ENCODE measurements around the gene MUC5B. TPM values are rescaled to one million over a fixed set of nuclear protein-coding genes. Genes with fewer than 3 reads are reported as not detected.

The MUC5B gene
- total and polyA plus RNA-seq, 2 experiments from 2014 or later, result not detected

GRCh38 chr11:1221848-1222311 is 986 bp upstream of the MUC5B start:
- no peaks in the 10 kb centered on the region for H3K9me3 ChIP-seq (ENCODE audit: low read depth)
- H4K20me1 ChIP-seq (ENCODE audit: insufficient read depth), result no peaks in the 10 kb centered on the region
- peaks cover 11% of the 10 kb centered on the region; the same call in 1 of the 2 replicates for H3K27me3 ChIP-seq (replicated peaks; ENCODE audit: insufficient read depth)
- no peak overlapping the region for H3K27ac ChIP-seq
- H3F3A ChIP-seq (ENCODE audit: insufficient read depth), result no peaks in the 10 kb centered on the region
- H3K4me3 ChIP-seq, result no peak overlapping the region
- in situ Hi-C loops (cut with MboI), result no loop called here
- no peak overlapping the region for H3K9ac ChIP-seq
- H3K79me2 ChIP-seq (ENCODE audit: insufficient read depth), result no peaks in the 10 kb centered on the region
- TF ChIP-seq EZH2 (IDR thresholded peaks at IDR 0.05; ENCODE audit: insufficient read depth, poor library complexity, severe bottlenecking) (no peak), EZH2phosphoT487 (IDR thresholded peaks at IDR 0.05; ENCODE audit: insufficient read depth, low read depth) (no peak)
- 52 to 54% methylated on average over 23 of the region's 23 CpGs for WGBS, 2 experiments (ENCODE audit: low coverage in 1 of 2, low lambda C conversion rate in 2 of 2, missing lambda C conversion rate in 2 of 2)
- no peaks in the 10 kb centered on the region for H3K9me2 ChIP-seq (ENCODE audit: insufficient read depth)
- no peaks in the 10 kb centered on the region for H3K36me3 ChIP-seq (ENCODE audit: low read depth)
- no peak overlapping the region for H3K4me2 ChIP-seq (ENCODE audit: unreplicated experiment)
- no peaks in the 10 kb centered on the region for H3K4me1 ChIP-seq (ENCODE audit: insufficient read depth)
- H2AFZ ChIP-seq, result no peak overlapping the region
- no peak for DNase-seq

DNA sequence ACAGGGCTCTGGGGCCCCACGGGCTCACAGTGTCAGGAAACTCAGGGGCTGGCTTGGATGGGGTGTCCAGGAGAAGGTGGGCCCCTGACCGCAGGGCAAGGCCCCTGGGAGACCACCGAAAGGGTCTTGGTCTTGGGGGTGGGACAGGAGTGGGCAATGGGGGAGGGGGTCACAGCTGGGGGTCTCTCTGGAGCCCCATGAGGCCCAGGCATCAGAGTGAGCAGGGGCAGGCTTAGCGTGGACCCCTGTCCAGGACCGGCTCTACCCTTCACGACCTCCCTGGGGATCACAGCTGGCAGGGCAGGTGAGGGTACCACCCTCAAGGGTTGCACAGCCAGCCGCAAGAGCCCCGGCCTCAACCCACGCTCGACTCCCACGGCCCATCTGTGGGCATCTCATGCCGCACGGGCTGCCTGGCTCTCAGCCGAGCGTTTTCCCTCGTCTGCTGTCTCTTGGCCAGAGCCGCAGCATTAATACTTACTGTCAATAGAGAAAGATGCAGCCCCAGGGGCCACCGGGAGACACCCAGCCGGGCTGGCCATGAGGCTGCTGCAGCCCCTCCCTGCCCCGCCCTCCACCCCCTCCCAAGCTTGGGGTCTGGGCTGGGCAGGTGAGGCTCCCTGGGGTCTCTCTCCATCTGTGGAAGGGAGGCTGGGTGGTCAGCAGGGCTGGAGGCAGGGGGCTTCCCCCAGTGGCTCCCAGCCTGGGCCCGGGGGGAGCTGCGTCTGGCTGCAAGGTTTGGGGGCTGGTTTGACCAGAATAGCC is 662 bp downstream of the MUC5B start:
- no peak for DNase-seq
- in situ Hi-C loops (cut with MboI), result no loop called here
- Histone ChIP-seq H3K79me2 (ENCODE audit: insufficient read depth) (no peaks in the 10 kb centered on the region), H3K9ac (no peak overlapping the region), H2AFZ (no peak overlapping the region), H3K27ac (no peak overlapping the region), H3K4me1 (ENCODE audit: insufficient read depth) (no peaks in the 10 kb centered on the region), H3K36me3 (ENCODE audit: low read depth) (no peaks in the 10 kb centered on the region), H4K20me1 (ENCODE audit: insufficient read depth) (no peaks in the 10 kb centered on the region), H3K9me2 (ENCODE audit: insufficient read depth) (no peaks in the 10 kb centered on the region), H3F3A (ENCODE audit: insufficient read depth) (no peaks in the 10 kb centered on the region), H3K4me2 (ENCODE audit: unreplicated experiment) (no peak overlapping the region), H3K4me3 (no peak overlapping the region), H3K9me3 (ENCODE audit: low read depth) (no peaks in the 10 kb centered on the region), H3K27me3 (replicated peaks; ENCODE audit: insufficient read depth) (peaks cover 11% of the 10 kb centered on the region; the same call in 1 of the 2 replicates)
- 27% methylated on average over 18 to 19 of the region's 22 CpGs for WGBS, 2 experiments (ENCODE audit: low coverage in 1 of 2, low lambda C conversion rate in 2 of 2, missing lambda C conversion rate in 2 of 2)
- no peak for TF ChIP-seq EZH2phosphoT487 (IDR thresholded peaks at IDR 0.05; ENCODE audit: insufficient read depth, low read depth)
- TF ChIP-seq EZH2 (IDR thresholded peaks at IDR 0.05; ENCODE audit: insufficient read depth, poor library complexity, severe bottlenecking), result no peak

DNA sequence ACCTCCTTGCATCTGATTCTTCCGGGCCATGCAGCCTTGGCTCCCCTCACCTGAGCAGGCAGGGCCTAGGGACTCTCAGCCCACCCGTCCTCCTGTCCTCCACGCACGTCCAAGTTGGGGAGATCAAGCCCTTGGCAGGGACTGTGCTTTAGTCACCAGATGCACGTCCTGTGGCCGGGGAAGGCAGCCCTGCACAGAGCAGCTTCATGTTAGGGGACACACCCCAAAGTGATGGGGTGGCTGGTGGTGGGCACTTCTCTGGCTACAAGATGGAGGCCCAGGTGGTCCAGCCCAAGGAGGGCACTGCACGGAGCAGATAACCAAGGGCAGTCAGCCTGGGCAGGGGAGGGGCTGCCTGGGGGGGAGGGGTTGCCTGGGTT is 1.2 kb downstream of the MUC5B start:
- no peak overlapping the region for H2AFZ ChIP-seq
- H3F3A ChIP-seq (ENCODE audit: insufficient read depth), result no peaks in the 10 kb centered on the region
- no peak overlapping the region for H3K27ac ChIP-seq
- in situ Hi-C loops (cut with MboI), result no loop called here
- 27 to 33% methylated on average over 6 to 7 of the region's 7 CpGs for WGBS, 2 experiments (ENCODE audit: low coverage in 1 of 2, low lambda C conversion rate in 2 of 2, missing lambda C conversion rate in 2 of 2)
- no peaks in the 10 kb centered on the region for H3K79me2 ChIP-seq (ENCODE audit: insufficient read depth)
- H3K4me1 ChIP-seq (ENCODE audit: insufficient read depth), result no peaks in the 10 kb centered on the region
- H3K9ac ChIP-seq, result no peak overlapping the region
- no peak for DNase-seq
- no peaks in the 10 kb centered on the region for H3K9me2 ChIP-seq (ENCODE audit: insufficient read depth)
- no peaks in the 10 kb centered on the region for H4K20me1 ChIP-seq (ENCODE audit: insufficient read depth)
- TF ChIP-seq EZH2phosphoT487 (IDR thresholded peaks at IDR 0.05; ENCODE audit: insufficient read depth, low read depth), result no peak
- no peak for TF ChIP-seq EZH2 (IDR thresholded peaks at IDR 0.05; ENCODE audit: insufficient read depth, poor library complexity, severe bottlenecking)
- H3K36me3 ChIP-seq (ENCODE audit: low read depth), result no peaks in the 10 kb centered on the region
- H3K27me3 ChIP-seq (replicated peaks; ENCODE audit: insufficient read depth), result peaks cover 11% of the 10 kb centered on the region; the same call in 1 of the 2 replicates
- H3K4me3 ChIP-seq, result no peak overlapping the region
- H3K4me2 ChIP-seq (ENCODE audit: unreplicated experiment), result no peak overlapping the region
- no peaks in the 10 kb centered on the region for H3K9me3 ChIP-seq (ENCODE audit: low read depth)

DNA sequence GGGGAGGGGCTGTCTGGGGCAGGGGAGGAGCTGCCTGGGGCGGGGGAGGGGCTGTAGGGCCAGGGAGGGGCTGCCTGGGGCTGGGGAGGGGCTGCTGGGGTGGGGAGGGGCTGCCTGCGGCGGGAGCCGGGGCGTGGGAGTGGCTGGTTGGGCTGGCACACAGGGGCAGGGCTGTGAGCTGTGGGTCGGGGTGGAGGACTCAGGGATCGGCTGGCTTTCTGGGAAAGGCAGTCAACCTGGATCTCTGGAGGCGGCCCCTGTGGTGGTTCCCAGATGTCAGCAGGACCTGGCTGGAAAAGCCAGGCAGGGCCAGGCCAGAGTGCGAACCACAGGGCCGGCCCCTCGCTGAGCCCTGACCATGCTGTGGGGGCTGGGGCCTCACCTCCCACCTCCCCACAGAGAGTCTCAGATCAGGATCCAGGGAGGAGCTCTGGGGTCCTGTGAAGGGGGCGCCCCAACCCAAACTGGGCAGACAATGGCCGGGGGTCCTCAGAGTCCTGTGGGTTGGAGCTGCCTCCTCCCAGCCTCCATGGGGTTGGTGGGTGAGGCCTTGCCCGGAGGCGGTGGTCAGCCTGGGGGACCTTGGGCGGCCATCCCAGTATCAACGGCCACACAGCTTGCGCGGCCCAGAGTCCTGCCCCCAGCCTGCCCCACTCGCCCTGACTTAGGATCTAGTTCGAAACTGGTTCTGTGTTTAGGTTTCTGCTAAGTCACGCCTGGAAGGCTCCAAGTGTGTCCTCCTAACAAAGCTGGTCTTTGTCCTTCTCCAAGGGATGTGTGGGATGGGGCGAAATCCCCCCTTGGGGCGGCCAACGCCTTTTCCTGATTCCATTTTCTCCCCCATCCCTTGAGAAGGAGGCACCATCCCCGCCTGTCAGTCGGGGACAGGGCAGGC is 1.9 kb downstream of the MUC5B start:
- Histone ChIP-seq H3K79me2 (ENCODE audit: insufficient read depth) (no peaks in the 10 kb centered on the region), H3K4me3 (no peak overlapping the region), H3K27ac (no peak overlapping the region), H4K20me1 (ENCODE audit: insufficient read depth) (no peaks in the 10 kb centered on the region), H2AFZ (no peak overlapping the region), H3K4me1 (ENCODE audit: insufficient read depth) (no peaks in the 10 kb centered on the region), H3K9me3 (ENCODE audit: low read depth) (no peaks in the 10 kb centered on the region), H3K4me2 (ENCODE audit: unreplicated experiment) (no peak overlapping the region), H3K36me3 (ENCODE audit: low read depth) (no peaks in the 10 kb centered on the region), H3K27me3 (replicated peaks; ENCODE audit: insufficient read depth) (peaks cover 11% of the 10 kb centered on the region; the same call in 1 of the 2 replicates), H3K9me2 (ENCODE audit: insufficient read depth) (no peaks in the 10 kb centered on the region), H3F3A (ENCODE audit: insufficient read depth) (no peaks in the 10 kb centered on the region), H3K9ac (no peak overlapping the region)
- WGBS, 2 experiments (ENCODE audit: low coverage in 1 of 2, low lambda C conversion rate in 2 of 2, missing lambda C conversion rate in 2 of 2), result 42 to 72% methylated on average over 17 to 27 of the region's 27 CpGs
- DNase-seq, result no peak
- no peak for TF ChIP-seq EZH2phosphoT487 (IDR thresholded peaks at IDR 0.05; ENCODE audit: insufficient read depth, low read depth)
- no peak for TF ChIP-seq EZH2 (IDR thresholded peaks at IDR 0.05; ENCODE audit: insufficient read depth, poor library complexity, severe bottlenecking)
- in situ Hi-C loops (cut with MboI), result no loop called here
